Activated CD4-positive, alpha-beta T cell treated with anti-CD3 and anti-CD28 coated beads, Interleukin-2, Interleukin-4, amounts not matched to agents 100 ng/mL and 50 ng/mL, durations not matched to agents 16 hours and 8 hours (primary cell): Measurements from ENCODE around the gene FXYD3.
A peak's percentile ranks its signal among the peaks of the same experiment; 100 is the strongest.

ENCODE experiments used
- DNase-seq: peaks from one replicate; pipeline ENCODE4 v3.0.0-alpha.2; 2020; ENCODE audit warnings: low spot score

FXYD3 gene

GRCh38 chr19:35115177-35115951 is at the start of gene FXYD3:
FXYD3 (plus strand) TSS chr19:35115823; CDS start chr19:35119377, 3,554 bp downstream.
- DNase-seq, result no peak

- no peak for DNase-seq
Observed at GRCh38 chr19:35066121-35066520, 49.5 kb upstream of the FXYD3 start.

- peak; percentile 86 for DNase-seq
Observed at GRCh38 chr19:35066691-35067563, 48.7 kb upstream of the FXYD3 start.

GRCh38 chr19:35068941-35069634 is 46.5 kb upstream of the FXYD3 start:
- DNase-seq, result no peak

- no peak for DNase-seq
Observed at GRCh38 chr19:35069696-35070095, 45.9 kb upstream of the FXYD3 start.

- DNase-seq, result no peak
Observed at GRCh38 chr19:35070471-35070870, 45.2 kb upstream of the FXYD3 start.

GRCh38 chr19:35073516-35073915 is 42.1 kb upstream of the FXYD3 start:
- DNase-seq, result no peak

GRCh38 chr19:35073941-35074340 is 41.7 kb upstream of the FXYD3 start:
- DNase-seq, result no peak

- no peak for DNase-seq
Observed at GRCh38 chr19:35074426-35075201, 41.0 kb upstream of the FXYD3 start.

GRCh38 chr19:35075202-35076025 is 40.2 kb upstream of the FXYD3 start:
- DNase-seq, result no peak

GRCh38 chr19:35076026-35076370 is 39.6 kb upstream of the FXYD3 start:
- DNase-seq, result no peak

- DNase-seq, result no peak
Observed at GRCh38 chr19:35076657-35077056, 39.0 kb upstream of the FXYD3 start.

- DNase-seq, result no peak
Observed at GRCh38 chr19:35077411-35078223, 38.0 kb upstream of the FXYD3 start.

GRCh38 chr19:35079826-35080225 is 35.8 kb upstream of the FXYD3 start:
- no peak for DNase-seq

GRCh38 chr19:35080613-35081170 is 34.9 kb upstream of the FXYD3 start:
- DNase-seq, result no peak

GRCh38 chr19:35081201-35081600 is 34.4 kb upstream of the FXYD3 start:
- no peak for DNase-seq

GRCh38 chr19:35083691-35084508 is 31.7 kb upstream of the FXYD3 start:
- no peak for DNase-seq

GRCh38 chr19:35084509-35084762 is 31.2 kb upstream of the FXYD3 start:
- no peak for DNase-seq

GRCh38 chr19:35085947-35086346 is 29.7 kb upstream of the FXYD3 start:
- DNase-seq, result no peak
